ENCODE measurements around the gene FOXK2.

GRCh38 chr17:82492643-82493225 is 26.8 kb upstream of the FOXK2 start:
- no peak for TF ChIP-seq JUN (IDR thresholded peaks at IDR 0.05; ENCODE audit: borderline replicate concordance, insufficient read depth, insufficient read length, low read depth)
- TF ChIP-seq CTCF (IDR thresholded peaks at IDR 0.05; ENCODE audit: extremely low read depth in 1 of 2, insufficient read depth in 1 of 2, low read depth in 1 of 2, low read length in 2 of 2), result no peak
- TF ChIP-seq EZH2 (IDR thresholded peaks at IDR 0.05; ENCODE audit: borderline replicate concordance, low read depth, low read length, severe bottlenecking), result no peak
- no peak for TF ChIP-seq POLR2A (IDR thresholded peaks at IDR 0.05; ENCODE audit: low read depth, low read length)

All from endothelial cell of umbilical vein (primary cell).